H9 (cell line): ENCODE measurements around the gene KLK13. TPM values are rescaled to one million over a fixed set of nuclear protein-coding genes. Genes with fewer than 3 reads are reported as not detected.

Source experiments
- DNase-seq: peaks from one replicate; pipeline ENCODE4 v3.0.0-alpha.2; 2017
- H2AFZ ChIP-seq: one replicate; pipeline ENCODE4 v1.6.1; 2013; ENCODE audit warnings: mild to moderate bottlenecking, low read length, control low read depth, moderate library complexity
- H2AK5ac ChIP-seq: 2 replicates; pipeline ENCODE4 v1.6.1; 2013; ENCODE audit warnings: low read length, control low read depth, mixed read lengths; ENCODE audit not compliant: insufficient read length
- H2BK120ac ChIP-seq: one replicate; pipeline ENCODE4 v1.6.1; 2013; ENCODE audit warnings: low read depth, mild to moderate bottlenecking, low read length, control low read depth, inconsistent platforms; ENCODE audit not compliant: poor library complexity, severe bottlenecking
- H2BK12ac ChIP-seq: 2 replicates; pipeline ENCODE4 v1.6.1; 2013; ENCODE audit warnings: low read length, control low read depth, mixed read lengths, low read depth; ENCODE audit not compliant: insufficient read length
- H2BK15ac ChIP-seq: 2 replicates; pipeline ENCODE4 v1.6.1; 2013; ENCODE audit warnings: low read depth, low read length, control low read depth
- H2BK20ac ChIP-seq: one replicate; pipeline ENCODE4 v1.6.1; 2013; ENCODE audit warnings: low read depth, mild to moderate bottlenecking, low read length, control low read depth, inconsistent platforms; ENCODE audit not compliant: poor library complexity, severe bottlenecking
- H2BK5ac ChIP-seq: 2 replicates; pipeline ENCODE4 v1.6.1; 2013; ENCODE audit warnings: low read length, control low read depth, mixed read lengths; ENCODE audit not compliant: insufficient read length
- H3K14ac ChIP-seq: 2 replicates; pipeline ENCODE4 v1.6.1; 2013; ENCODE audit warnings: low read length, control low read depth; ENCODE audit not compliant: insufficient read depth
- H3K18ac ChIP-seq: 2 replicates; pipeline ENCODE4 v1.6.1; 2013; ENCODE audit warnings: low read depth, mild to moderate bottlenecking, mixed read lengths, low read length, control low read depth; ENCODE audit not compliant: insufficient read length
- H3K23ac ChIP-seq: 2 replicates; pipeline ENCODE4 v1.6.1; 2013; ENCODE audit warnings: low read length, control low read depth, mixed read lengths, low read depth; ENCODE audit not compliant: insufficient read length
- H3K23me2 ChIP-seq: 2 replicates; pipeline ENCODE4 v1.6.1; 2013; ENCODE audit warnings: low read depth, mild to moderate bottlenecking, mixed read lengths, low read length, control low read depth; ENCODE audit not compliant: insufficient read length, poor library complexity, severe bottlenecking
- H3K27ac ChIP-seq: 2 replicates; pipeline ENCODE4 v1.5.1; 2013; ENCODE audit warnings: low read length, control low read depth, mixed read lengths, low read depth; ENCODE audit not compliant: insufficient read length
- H3K27me3 ChIP-seq: 2 replicates; pipeline ENCODE4 v1.6.1; 2013; ENCODE audit warnings: low read length, control low read depth, inconsistent platforms; ENCODE audit not compliant: insufficient read depth
- H3K4ac ChIP-seq: 2 replicates; pipeline ENCODE4 v1.6.1; 2013; ENCODE audit warnings: low read depth, mild to moderate bottlenecking, control low read depth, inconsistent platforms, low read length, moderate library complexity
- H3K4me1 ChIP-seq: 2 replicates; pipeline ENCODE4 v1.6.1; 2013; ENCODE audit warnings: low read length, control low read depth, inconsistent platforms; ENCODE audit not compliant: insufficient read depth
- H3K4me2 ChIP-seq: 2 replicates; pipeline ENCODE4 v1.6.1; 2013; ENCODE audit warnings: low read length, control low read depth, mixed read lengths; ENCODE audit not compliant: insufficient read length, insufficient read depth
- H3K56ac ChIP-seq: 2 replicates; pipeline ENCODE4 v1.6.1; 2013; ENCODE audit warnings: low read depth, mild to moderate bottlenecking, mixed read lengths, low read length, control low read depth; ENCODE audit not compliant: insufficient read length
- H3K79me1 ChIP-seq: 2 replicates; pipeline ENCODE4 v1.6.1; 2013; ENCODE audit warnings: low read depth, mild to moderate bottlenecking, moderate library complexity, low read length, control low read depth, inconsistent platforms; ENCODE audit not compliant: insufficient read depth, poor library complexity, severe bottlenecking
- H3K79me2 ChIP-seq: 2 replicates; pipeline ENCODE4 v1.6.1; 2013; ENCODE audit warnings: low read length, control low read depth, inconsistent platforms; ENCODE audit not compliant: insufficient read depth
- H3K9ac ChIP-seq: 2 replicates; pipeline ENCODE4 v1.6.1; 2013; ENCODE audit warnings: low read length, control low read depth, mixed read lengths; ENCODE audit not compliant: insufficient read length; ENCODE audit errors: extremely low read depth
- H3K9me3 ChIP-seq: one replicate; pipeline ENCODE4 v1.6.1; 2013; ENCODE audit warnings: low read depth, low read length, inconsistent platforms; ENCODE audit not compliant: control insufficient read depth
- H3T11ph ChIP-seq: one replicate; pipeline ENCODE4 v1.6.1; 2013; ENCODE audit warnings: mild to moderate bottlenecking, low read length, control low read depth, inconsistent platforms
- H4K20me1 ChIP-seq: one replicate; pipeline ENCODE4 v1.6.1; 2013; ENCODE audit not compliant: control insufficient read depth, insufficient read length, insufficient read depth
- H4K5ac ChIP-seq: 2 replicates; pipeline ENCODE4 v1.6.1; 2013; ENCODE audit warnings: low read depth, mild to moderate bottlenecking, mixed read lengths, low read length, control low read depth; ENCODE audit not compliant: insufficient read length
- H4K8ac ChIP-seq: replicated peaks from 2 replicates; pipeline ENCODE4 v1.6.1; 2013; ENCODE audit warnings: low read length, control low read depth, mixed read lengths, low read depth; ENCODE audit not compliant: insufficient read length
- H4K91ac ChIP-seq: 2 replicates; pipeline ENCODE4 v1.6.1; 2013; ENCODE audit warnings: low read depth, mild to moderate bottlenecking, moderate library complexity, mixed read lengths, low read length, control low read depth; ENCODE audit not compliant: insufficient read length
- H3K27ac Mint-ChIP-seq, 3 experiments: 2 replicates in 2 of 3; 3 replicates in 1 of 3; pipeline ENCODE4 v1.8.0; 2020 to 2021; ENCODE audit warnings: mixed read lengths in 3 of 3, mild to moderate bottlenecking in 1 of 3, moderate library complexity in 1 of 3
- H3K27me3 Mint-ChIP-seq: 2 replicates; pipeline ENCODE4 v1.8.0; 2021; ENCODE audit warnings: low read depth, mild to moderate bottlenecking, moderate library complexity, mixed read lengths
- H3K36me3 Mint-ChIP-seq, 3 experiments: 2 replicates in 2 of 3; 3 replicates in 1 of 3; pipeline ENCODE4 v1.8.0; 2020 to 2021; ENCODE audit warnings: low read depth in 3 of 3, mixed read lengths in 3 of 3; ENCODE audit not compliant: insufficient read depth in 1 of 3
- H3K4me1 Mint-ChIP-seq, 2 experiments: 2 replicates each; pipeline ENCODE4 v1.8.0; 2020; ENCODE audit warnings: mixed read lengths in 2 of 2
- H3K4me3 Mint-ChIP-seq, 2 experiments: 2 replicates in 1 of 2; 3 replicates in 1 of 2; pipeline ENCODE4 v1.8.0; 2020 to 2021; ENCODE audit warnings: mild to moderate bottlenecking in 2 of 2, mixed read lengths in 2 of 2, moderate library complexity in 1 of 2
- H3K9me3 Mint-ChIP-seq, 2 experiments: 2 replicates in 1 of 2; 3 replicates in 1 of 2; pipeline ENCODE4 v1.8.0; 2020; ENCODE audit warnings: mild to moderate bottlenecking in 2 of 2, mixed read lengths in 2 of 2, moderate library complexity in 1 of 2
- CTCF ChIP-seq: fragments of 200-600 bp; sonication (generic); conservative IDR thresholded peaks from 3 replicates; pipeline ENCODE4 v1.8.0; 2021; ENCODE audit warnings: antibody characterized with exemption, mild to moderate bottlenecking
- WGBS: extraction: QIAGEN DNeasy Blood & Tissue Kit; methylation state at CpG from one replicate; pipeline ENCODE4 v1.1.7; 2013; ENCODE audit warnings: missing lambda C conversion rate, low lambda C conversion rate, mixed read lengths; ENCODE audit not compliant: insufficient read length; ENCODE audit errors: extremely low coverage; 5-methylcytosine and 5-hydroxymethylcytosine counted together
- total RNA-seq: library from RNA; stranded (reverse); gene quantifications from 2 replicates; pipeline ENCODE4 v1.2.1, GENCODE V29; 2021

Gene KLK13
- total RNA-seq, 1 experiment from 2014 or later: 4.2 TPM

DNA sequence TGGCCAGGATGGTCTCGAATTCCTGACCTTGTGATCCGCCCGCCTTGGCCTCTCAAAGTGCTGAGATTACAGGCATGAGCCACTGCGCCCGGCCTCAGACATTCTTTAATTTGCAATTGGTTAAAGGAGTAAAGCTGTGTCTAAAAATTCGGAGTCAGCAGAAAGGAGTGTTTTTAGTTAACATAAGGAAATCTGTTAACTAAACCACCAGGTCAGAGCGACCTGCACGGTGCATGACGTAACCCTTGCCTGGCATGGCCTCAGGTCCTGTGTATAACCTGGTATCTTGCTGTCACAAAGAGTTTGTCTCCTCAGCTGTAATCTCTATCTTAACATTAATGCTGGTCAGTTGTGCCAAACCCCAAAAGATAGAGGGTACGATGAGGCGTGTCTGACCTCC, 20.6 kb downstream of the KLK13 start:
- no CpG with 5 or more reads among the region's 11 CpGs for WGBS
- Histone ChIP-seq H2AK5ac (no peak overlapping the region), H3K9me3 (no peaks in the 10 kb centered on the region), H3K4me1 (peaks cover 10% of the 10 kb centered on the region), H3K14ac (no peak overlapping the region), H4K91ac (no peak overlapping the region), H3K4ac (no peak overlapping the region), H2BK20ac (no peak overlapping the region), H2AFZ (no peak overlapping the region), H3K27ac (no peak overlapping the region), H3K27me3 (no peaks in the 10 kb centered on the region), H4K8ac (no peak overlapping the region), H3K23me2 (no peaks in the 10 kb centered on the region), H4K5ac (no peak overlapping the region), H3K9ac (no peak overlapping the region), H2BK15ac (no peak overlapping the region), H2BK5ac (no peak overlapping the region), H3K79me2 (no peaks in the 10 kb centered on the region), H3K23ac (no peak overlapping the region), H3K4me2 (no peak overlapping the region), H2BK12ac (no peak overlapping the region), H3T11ph (no peak overlapping the region), H3K79me1 (no peaks in the 10 kb centered on the region), H3K18ac (no peak overlapping the region), H2BK120ac (no peak overlapping the region), H4K20me1 (no peaks in the 10 kb centered on the region), H3K56ac (no peak overlapping the region)
- Mint-ChIP-seq H3K27ac (peak overlapping the region in 1 of 3 experiments; percentile 77; a peak in 2 of 7 replicates), H3K27me3 (no peaks in the 10 kb centered on the region), H3K36me3 (peaks cover 0 to 5% (median 3%) of the 10 kb centered on the region in 3 experiments; a peak in 2 of 7 replicates), H3K9me3 (peaks cover 4 to 6% of the 10 kb centered on the region in 2 experiments; a peak in 4 of 5 replicates), H3K4me3 (no peak overlapping the region), H3K4me1 (peaks cover 24 to 36% of the 10 kb centered on the region in 2 experiments)
- no peak for DNase-seq
- TF ChIP-seq CTCF: no peak
